ENCODE measurements around the gene SMDT1. TPM values are rescaled to one million over a fixed set of nuclear protein-coding genes. Genes with fewer than 3 reads are reported as not detected.
"Not testable (repeated sequence)": the region's sequence is repeated elsewhere in the genome, so short reads cannot be mapped to it uniquely, and the experiment has no call there.

SMDT1 gene
- total RNA-seq, 2 experiments from 2014 or later = 82.1 to 84.9 TPM

DNA sequence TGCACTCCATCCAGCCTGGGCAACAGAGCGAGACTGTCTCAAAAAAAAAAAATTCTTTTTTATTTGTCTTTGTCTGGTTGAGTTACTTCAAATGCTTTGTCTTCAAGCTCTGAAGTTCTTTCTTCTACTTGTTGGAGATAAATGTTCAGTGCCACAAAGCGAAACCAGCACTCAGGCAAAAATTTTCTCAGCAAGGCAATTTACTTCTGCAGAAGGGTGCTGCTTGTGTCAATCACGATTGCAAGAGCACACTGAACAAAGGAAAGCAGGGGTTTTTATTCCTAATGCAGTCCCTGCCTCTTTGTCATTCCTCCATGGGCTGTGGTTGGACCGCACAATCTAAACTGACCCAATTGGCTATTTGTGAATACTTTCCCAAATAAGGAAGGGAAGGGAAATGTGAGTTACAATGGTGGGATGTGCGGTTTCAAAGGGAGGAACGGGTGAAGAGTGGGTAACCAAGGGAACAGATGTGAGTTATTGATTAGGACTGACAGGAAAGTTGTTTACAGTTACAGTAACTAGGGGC, 24.9 kb downstream of the SMDT1 start:
- H3K4me1 Mint-ChIP-seq; POLR2A ChIA-PET; H3K27ac Mint-ChIP-seq; DNase-seq; H3K27me3 Mint-ChIP-seq; H3K4me3 Mint-ChIP-seq; ATAC-seq (ENCODE audit: low read depth): not testable (repeated sequence)
- Mint-ChIP-seq H3K9me3 (peaks cover 16% of the 10 kb centered on the region), H3K36me3 (peaks cover 30% of the 10 kb centered on the region)

DNA sequence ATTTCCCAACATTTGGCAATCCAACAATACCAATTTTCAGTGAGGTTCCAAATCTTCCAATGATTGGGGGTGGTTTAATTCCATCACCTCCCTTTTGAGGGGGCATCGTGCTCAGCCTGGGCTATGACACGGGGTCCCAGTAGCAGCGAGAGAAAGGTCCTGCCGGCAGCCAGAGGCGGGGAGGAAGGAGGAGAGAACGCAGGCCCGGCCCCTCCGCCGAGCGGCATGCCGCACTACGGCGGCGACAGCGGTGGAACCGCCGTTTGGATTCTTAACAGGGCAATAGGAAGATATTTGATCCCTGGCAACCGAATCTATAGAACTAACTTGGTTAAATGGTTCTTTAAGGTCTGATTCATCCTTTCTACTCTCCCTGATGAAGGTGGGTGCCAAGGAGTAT, 29.3 kb downstream of the SMDT1 start:
- POLR2A ChIA-PET = no interaction called here
- DNase-seq = no peak
- Mint-ChIP-seq H3K36me3 (peaks cover 8% of the 10 kb centered on the region), H3K27ac (no peak overlapping the region), H3K9me3 (peaks cover 5% of the 10 kb centered on the region), H3K4me1 (no peaks in the 10 kb centered on the region), H3K27me3 (no peaks in the 10 kb centered on the region), H3K4me3 (no peak overlapping the region)
- no peak for ATAC-seq (ENCODE audit: low read depth)

DNA sequence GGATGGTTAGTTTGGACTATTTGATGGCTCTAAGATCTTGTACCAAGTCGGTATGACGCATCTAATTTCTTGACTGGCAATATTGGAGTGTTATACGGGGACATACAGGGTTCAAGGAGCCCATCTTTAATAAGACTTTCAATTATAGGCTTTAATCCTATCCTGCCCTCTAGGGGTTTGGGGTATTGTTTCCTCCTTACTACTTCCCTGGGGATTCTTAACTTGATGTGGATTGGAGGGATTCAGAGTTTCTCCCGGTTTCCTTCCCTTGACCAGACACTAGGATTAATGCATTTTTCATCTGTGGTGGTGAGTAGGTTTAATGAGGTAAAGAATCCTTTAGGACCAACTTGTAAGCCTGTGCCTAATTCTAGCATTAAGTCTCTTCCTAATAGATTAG, 32.3 kb downstream of the SMDT1 start:
- Mint-ChIP-seq H3K4me1 (peaks cover 2% of the 10 kb centered on the region), H3K4me3 (no peak overlapping the region), H3K9me3 (peaks cover 11% of the 10 kb centered on the region), H3K27me3 (no peaks in the 10 kb centered on the region), H3K27ac (no peak overlapping the region), H3K36me3 (peaks cover 18% of the 10 kb centered on the region)
- POLR2A ChIA-PET = no interaction called here
- DNase-seq (no peak), ATAC-seq (ENCODE audit: low read depth) (no peak)

DNA sequence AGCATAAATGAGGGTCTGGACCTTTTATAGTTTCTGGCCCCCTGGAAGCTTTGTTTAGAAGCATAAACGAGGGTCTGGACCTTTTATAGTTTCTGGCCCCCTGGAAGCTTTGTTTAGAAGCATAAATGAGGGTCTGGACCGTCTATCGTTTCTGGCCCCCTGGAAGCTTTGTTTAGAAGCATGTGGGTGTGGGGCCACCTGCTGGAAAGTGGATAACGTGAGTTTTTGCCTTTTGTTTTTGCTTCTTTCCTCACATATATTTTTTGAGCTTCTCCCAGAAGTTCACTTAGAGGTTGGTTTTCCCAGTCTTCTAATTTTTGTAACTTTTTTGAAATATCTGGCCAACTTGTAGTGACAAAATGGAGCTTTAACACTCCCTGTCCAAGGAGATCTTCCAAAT, 33.3 kb downstream of the SMDT1 start:
- POLR2A ChIA-PET = interaction anchor here (1.0 kb wide), 1 partner anchor 22 kb away, joined by 3 read pairs; no protein-coding TSS in a partner anchor
- not testable (repeated sequence) for H3K27ac Mint-ChIP-seq; H3K4me3 Mint-ChIP-seq; H3K27me3 Mint-ChIP-seq; ATAC-seq (ENCODE audit: low read depth); H3K4me1 Mint-ChIP-seq; DNase-seq
- Mint-ChIP-seq H3K9me3 (peaks cover 11% of the 10 kb centered on the region), H3K36me3 (peaks cover 17% of the 10 kb centered on the region)

DNA sequence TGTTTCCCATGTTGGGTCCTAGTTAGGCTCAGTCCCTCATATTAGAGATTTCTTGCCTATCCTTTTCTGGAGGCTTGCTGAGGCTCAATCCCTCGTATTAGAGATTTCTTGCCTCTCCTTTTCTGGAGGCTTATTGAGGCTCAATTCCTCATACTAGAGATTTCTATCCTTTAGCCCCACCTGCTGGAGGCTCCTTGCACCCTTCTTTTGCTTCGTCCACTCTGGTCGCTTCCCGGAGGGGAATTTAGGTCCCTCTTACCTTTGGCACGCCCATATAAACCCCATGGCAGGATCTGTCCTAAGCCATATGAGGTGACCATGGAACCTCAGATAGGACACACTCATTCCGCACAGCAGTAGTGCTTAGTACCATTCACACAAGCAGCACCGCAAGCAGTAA, 35.2 kb downstream of the SMDT1 start:
- H3K4me1 Mint-ChIP-seq = peaks cover 12% of the 10 kb centered on the region
- POLR2A ChIA-PET = no interaction called here

DNA sequence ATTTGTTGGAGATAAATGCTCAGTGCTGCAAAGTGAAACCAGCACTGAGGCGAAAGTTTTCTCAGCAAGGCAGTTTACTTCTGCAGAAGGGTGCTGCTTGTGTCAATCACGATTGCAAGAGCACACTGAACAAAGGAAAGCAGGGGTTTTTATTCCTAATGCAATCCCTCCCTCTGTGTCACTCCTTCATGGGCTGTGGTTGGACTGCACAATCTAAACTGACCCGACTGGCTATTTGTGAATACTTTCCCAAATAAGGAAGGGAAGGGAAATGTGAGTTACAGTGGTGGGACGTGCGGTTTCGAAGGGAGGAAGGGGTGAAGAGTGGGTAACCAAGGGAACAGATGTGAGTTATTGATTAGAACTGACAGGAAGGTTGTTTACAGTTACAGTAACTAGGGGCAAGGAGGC, 35.9 kb downstream of the SMDT1 start:
- H3K4me1 Mint-ChIP-seq = peaks cover 18% of the 10 kb centered on the region
- H3K27me3 Mint-ChIP-seq; DNase-seq; H3K4me3 Mint-ChIP-seq; POLR2A ChIA-PET; H3K27ac Mint-ChIP-seq; ATAC-seq (ENCODE audit: low read depth): not testable (repeated sequence)
- H3K9me3 Mint-ChIP-seq = peaks cover 11% of the 10 kb centered on the region
- H3K36me3 Mint-ChIP-seq = peaks cover 16% of the 10 kb centered on the region

More for the DNA sequence above, 35.2 kb downstream of the SMDT1 start:
- Mint-ChIP-seq H3K4me3 (no peak overlapping the region), H3K9me3 (peaks cover 11% of the 10 kb centered on the region), H3K36me3 (peaks cover 16% of the 10 kb centered on the region), H3K27ac (no peak overlapping the region), H3K27me3 (no peaks in the 10 kb centered on the region)
- no peak for DNase-seq
- no peak for ATAC-seq (ENCODE audit: low read depth)

DNA sequence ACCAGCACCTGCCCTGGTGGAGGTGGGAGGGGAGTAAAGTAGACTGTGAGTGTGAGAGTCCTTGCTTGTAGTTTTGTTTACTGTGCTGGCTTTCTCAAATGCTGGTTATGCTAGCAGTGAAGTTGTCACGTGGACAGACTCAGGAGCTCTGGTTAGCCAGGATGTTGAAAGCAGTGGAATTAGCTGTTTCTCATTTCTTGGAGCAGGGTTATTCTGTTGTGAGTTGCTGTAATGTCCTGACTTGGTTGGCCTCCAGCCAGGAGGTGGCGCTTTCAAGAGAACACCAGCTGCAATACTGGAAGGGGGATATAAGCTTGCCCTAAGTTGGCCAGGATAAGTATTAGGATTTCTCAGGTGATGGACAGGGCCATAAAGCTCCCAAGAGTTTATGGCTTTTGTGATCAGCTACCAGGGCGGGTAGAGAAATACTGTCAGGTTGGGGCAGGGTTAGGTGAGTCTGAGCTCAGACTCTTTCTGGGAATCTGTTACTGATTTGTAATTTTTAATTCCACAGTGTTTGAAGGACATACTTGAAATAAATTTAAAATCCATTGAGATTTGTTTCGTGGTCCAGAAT, 37.4 kb downstream of the SMDT1 start:
- POLR2A ChIA-PET = interaction anchor here (1.2 kb wide), 1 partner anchor 26 kb away, joined by 4 read pairs; the partner anchor contains the start of gene NDUFA6
- Mint-ChIP-seq H3K27me3 (no peaks in the 10 kb centered on the region), H3K27ac (no peak overlapping the region), H3K4me1 (peaks cover 31% of the 10 kb centered on the region), H3K9me3 (peaks cover 11% of the 10 kb centered on the region), H3K36me3 (peaks cover 16% of the 10 kb centered on the region), H3K4me3 (no peak overlapping the region)
- ATAC-seq (ENCODE audit: low read depth) (no peak), DNase-seq (no peak)

DNA sequence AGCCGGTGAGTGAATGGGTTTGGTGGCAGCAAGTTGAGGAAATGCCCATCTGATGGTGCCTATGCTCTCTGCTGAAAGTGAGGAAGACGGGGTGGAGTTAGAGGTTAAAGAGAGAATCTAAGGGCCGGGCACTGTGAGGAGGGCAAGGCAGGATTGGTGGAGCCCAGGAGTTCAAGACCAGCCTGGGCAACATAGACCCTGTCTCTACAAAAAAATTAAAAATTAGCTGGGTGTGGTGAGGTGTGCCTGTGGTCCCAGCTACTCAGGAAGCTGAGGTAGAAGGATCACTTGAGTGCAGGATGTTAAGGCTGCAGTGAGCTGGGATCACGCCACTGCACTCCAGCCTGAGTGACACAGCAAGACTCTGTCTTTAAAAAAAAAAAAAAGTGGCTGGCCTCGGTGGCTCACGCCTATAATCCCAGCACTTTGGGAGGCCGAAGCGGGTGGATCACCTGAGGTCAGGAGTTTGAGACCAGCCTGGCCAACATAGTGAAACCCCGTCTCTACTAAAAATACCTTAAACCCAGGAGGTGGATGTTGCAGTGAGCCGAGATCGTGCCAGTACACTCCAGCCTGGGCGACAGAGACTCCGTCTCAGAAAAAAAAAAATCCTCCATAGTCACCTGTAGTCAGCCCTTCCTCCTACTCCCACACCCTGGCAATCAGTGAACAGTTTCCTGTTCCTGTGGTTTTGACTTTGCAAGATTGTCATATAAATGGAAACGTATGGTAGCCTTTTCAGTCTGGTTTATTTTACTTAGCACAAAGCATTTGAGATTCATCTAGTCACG, 40.9 kb downstream of the SMDT1 start:
- not testable (repeated sequence) for H3K27me3 Mint-ChIP-seq, H3K36me3 Mint-ChIP-seq, H3K9me3 Mint-ChIP-seq
- POLR2A ChIA-PET = interaction anchor here (0.6 to 1.9 kb wide), 5 partner anchors 12 to 603 kb away, joined by 3 to 10 read pairs (median 3); partner anchors contain the start of gene NDUFA6
- ATAC-seq (ENCODE audit: low read depth) = peak; percentile 75
- Mint-ChIP-seq H3K27ac (peak overlapping the region; percentile 90), H3K4me1 (peaks cover 33% of the 10 kb centered on the region), H3K4me3 (peak overlapping the region; percentile 80)
- peak; percentile 48 for DNase-seq

DNA sequence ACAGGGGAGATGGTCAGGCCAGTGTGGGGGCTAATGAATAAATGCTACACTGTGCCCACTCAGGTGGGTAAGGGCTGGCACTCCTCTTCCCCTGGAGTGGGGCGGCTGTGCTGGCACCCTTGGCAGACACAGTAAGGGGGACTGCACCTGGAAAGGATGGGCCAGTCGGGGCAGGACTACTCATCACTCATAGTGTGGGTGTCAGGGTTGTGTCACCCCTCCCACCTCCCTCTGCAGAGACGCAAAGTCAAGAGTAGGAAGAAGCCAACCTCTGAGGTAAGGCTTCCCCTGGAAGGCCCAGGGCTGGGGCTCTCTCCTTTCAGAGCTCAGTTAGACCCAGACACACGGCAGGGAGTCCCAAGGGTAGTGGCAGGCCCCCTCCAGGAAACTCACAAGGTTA, 44.0 kb downstream of the SMDT1 start:
- H3K4me1 Mint-ChIP-seq = peaks cover 27% of the 10 kb centered on the region
- not testable (repeated sequence) for ATAC-seq (ENCODE audit: low read depth); H3K9me3 Mint-ChIP-seq; H3K4me3 Mint-ChIP-seq; H3K36me3 Mint-ChIP-seq; DNase-seq; H3K27me3 Mint-ChIP-seq; H3K27ac Mint-ChIP-seq
- POLR2A ChIA-PET = interaction anchor here (1.3 kb wide), 1 partner anchor 33 kb away, joined by 4 read pairs; the partner anchor contains the start of gene NDUFA6

DNA sequence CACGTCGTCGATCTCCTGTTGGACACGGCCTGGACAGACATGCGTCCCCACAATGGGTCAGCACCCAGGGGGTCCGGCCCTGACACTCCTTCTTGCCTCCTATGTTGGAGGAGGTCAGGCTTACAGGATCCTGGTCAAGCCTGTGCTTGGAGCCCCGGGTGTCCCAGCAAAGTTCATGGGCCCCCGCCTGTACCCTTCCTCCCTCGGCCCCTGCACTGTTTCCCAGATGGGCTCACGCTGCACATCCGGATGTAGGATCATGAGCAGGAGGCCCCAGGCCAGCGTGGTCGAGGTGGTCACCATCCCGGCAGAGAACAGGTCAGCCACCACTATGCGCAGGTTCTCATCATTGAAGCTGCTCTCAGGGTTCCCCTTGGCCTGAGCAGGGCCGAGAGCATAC, 48.1 kb downstream of the SMDT1 start:
- DNase-seq = no peak
- Mint-ChIP-seq H3K36me3 (no peaks in the 10 kb centered on the region), H3K4me3 (no peak overlapping the region), H3K27me3 (no peaks in the 10 kb centered on the region), H3K9me3 (no peaks in the 10 kb centered on the region), H3K27ac (no peak overlapping the region), H3K4me1 (no peaks in the 10 kb centered on the region)
- POLR2A ChIA-PET = no interaction called here
- no peak for ATAC-seq (ENCODE audit: low read depth)

DNA sequence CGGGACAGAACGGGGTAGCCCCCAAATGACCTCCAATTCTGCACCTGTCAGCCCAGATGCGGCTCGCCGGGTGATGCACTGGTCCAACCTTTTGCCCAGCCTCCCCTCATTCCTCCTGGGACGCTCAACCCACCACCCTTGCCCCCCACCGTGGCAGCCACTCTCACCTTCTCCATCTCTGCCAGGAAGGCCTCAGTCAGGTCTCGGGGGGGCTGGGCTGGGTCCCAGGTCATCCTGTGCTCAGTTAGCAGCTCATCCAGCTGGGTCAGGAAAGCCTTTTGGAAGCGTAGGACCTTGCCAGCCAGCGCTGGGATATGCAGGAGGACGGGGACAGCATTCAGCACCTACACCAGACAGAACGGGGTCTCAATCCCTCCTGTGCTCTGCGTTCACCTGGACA, 48.5 kb downstream of the SMDT1 start:
- H3K4me1 Mint-ChIP-seq; H3K27ac Mint-ChIP-seq; H3K4me3 Mint-ChIP-seq; H3K9me3 Mint-ChIP-seq; ATAC-seq (ENCODE audit: low read depth); DNase-seq; POLR2A ChIA-PET; H3K27me3 Mint-ChIP-seq; H3K36me3 Mint-ChIP-seq: not testable (repeated sequence)

DNA sequence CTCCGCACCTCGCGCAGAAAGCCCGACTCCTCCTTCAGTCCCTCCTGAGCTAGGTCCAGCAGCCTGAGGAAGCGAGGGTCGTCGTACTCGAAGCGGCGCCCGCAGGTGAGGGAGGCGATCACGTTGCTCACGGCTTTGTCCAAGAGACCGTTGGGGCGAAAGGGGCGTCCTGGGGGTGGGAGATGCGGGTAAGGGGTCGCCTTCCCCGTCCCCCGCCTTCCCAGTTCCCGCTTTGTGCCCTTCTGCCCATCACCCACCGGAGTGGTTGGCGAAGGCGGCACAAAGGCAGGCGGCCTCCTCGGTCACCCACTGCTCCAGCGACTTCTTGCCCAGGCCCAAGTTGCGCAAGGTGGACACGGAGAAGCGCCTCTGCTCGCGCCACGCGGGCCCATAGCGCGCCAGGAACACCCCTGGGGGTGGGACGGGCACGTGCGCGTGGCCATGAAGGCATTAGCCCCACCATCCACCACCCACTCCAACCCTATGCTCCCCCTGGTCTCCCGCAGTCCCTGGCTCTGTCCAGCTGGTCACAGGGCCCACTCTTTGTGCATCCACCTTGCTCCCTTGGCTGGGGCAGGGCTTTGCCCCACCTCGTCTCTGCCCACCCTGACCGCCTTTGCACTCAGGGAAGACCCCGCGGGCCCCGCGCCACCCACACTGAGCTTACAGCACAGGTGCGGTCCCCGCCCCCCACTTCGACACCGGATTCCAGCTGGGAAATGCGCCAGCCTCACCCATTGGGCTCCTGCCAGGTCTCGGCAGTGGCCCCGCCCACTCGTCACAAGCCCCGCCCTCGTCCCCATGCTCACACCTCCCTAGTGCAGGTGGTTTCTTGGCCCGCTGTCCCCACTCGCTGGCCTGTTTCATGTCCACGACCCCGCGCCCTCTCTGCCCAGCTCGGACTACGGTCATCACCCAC, 49.5 kb downstream of the SMDT1 start:
- H3K36me3 Mint-ChIP-seq; H3K4me1 Mint-ChIP-seq; H3K4me3 Mint-ChIP-seq; DNase-seq; H3K9me3 Mint-ChIP-seq; POLR2A ChIA-PET; H3K27me3 Mint-ChIP-seq; H3K27ac Mint-ChIP-seq; ATAC-seq (ENCODE audit: low read depth): not testable (repeated sequence)

DNA sequence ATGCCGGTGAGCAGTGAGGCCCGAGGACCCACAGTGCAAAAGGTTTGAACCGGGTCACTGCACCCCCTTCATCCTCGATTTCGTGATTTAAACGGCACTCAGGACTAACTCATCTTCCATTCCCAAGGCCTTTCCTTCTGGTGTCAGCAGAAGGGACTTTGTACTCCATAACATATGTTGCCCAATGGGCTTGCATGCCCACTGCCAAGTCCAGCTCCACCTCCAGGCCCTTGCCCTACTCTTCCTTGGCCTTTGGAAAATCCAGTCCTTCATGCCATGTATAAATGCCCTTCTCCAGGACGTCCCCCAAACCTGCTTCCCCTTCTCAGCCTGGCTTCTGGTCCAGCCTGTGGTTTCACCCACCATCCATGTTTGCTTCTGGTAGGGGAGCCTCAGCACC, 50.7 kb downstream of the SMDT1 start:
- ATAC-seq (ENCODE audit: low read depth); H3K9me3 Mint-ChIP-seq; H3K27me3 Mint-ChIP-seq: not testable (repeated sequence)

More for the DNA sequence above, 50.7 kb downstream of the SMDT1 start:
- H3K4me1 Mint-ChIP-seq, POLR2A ChIA-PET, H3K27ac Mint-ChIP-seq, H3K4me3 Mint-ChIP-seq, DNase-seq, H3K36me3 Mint-ChIP-seq: not testable (repeated sequence)
